HG03066 (cell line): ENCODE data around the gene DGCR6L.

Source experiments
- ATAC-seq: cut with Tn5 transposase; IDR thresholded peaks from one replicate; pipeline ENCODE4 v1.9.1; 2021; ENCODE audit warnings: low read depth; ENCODE audit not compliant: unreplicated experiment

The DGCR6L gene

GRCh38 chr22:20264614-20265452 is 55.0 kb downstream of the DGCR6L start:
- no peak for ATAC-seq
